WTC11 (cell line): Measurements from ENCODE around the gene CPB1. TPM values are rescaled to one million over a fixed set of nuclear protein-coding genes. Genes with fewer than 3 reads are reported as not detected.

Experiments used
- ATAC-seq: fragments of 200-7000 bp; cut with Tn5 transposase; 2 replicates; pipeline ENCODE4 v1.10.0; 2021; ENCODE audit warnings: mild to moderate bottlenecking, moderate library complexity
- CTCF ChIA-PET: fragments of 300-600 bp; sonication (Branson Sonifier 250); formaldehyde crosslinking; loops from one replicate; lab custom pipeline; 2021; ENCODE audit warnings: antibody characterized with exemption; lab: Charles Lee
- POLR2A ChIA-PET: fragments of 350-600 bp; sonication (Branson Sonifier 250); formaldehyde crosslinking; loops from one replicate; lab custom pipeline; 2021; ENCODE audit warnings: antibody characterized with exemption; lab: Charles Lee
- DNase-seq: peaks from one replicate; pipeline ENCODE4 v3.0.0; 2021; ENCODE audit warnings: low spot score
- H3K27ac Mint-ChIP-seq: 2 replicates; pipeline ENCODE4 v1.8.0; 2021; ENCODE audit warnings: mixed read lengths
- H3K27me3 Mint-ChIP-seq: 2 replicates; pipeline ENCODE4 v1.8.0; 2021; ENCODE audit warnings: low read depth, mild to moderate bottlenecking, moderate library complexity, mixed read lengths
- H3K36me3 Mint-ChIP-seq: 2 replicates; pipeline ENCODE4 v1.8.0; 2021; ENCODE audit warnings: mixed read lengths
- H3K4me1 Mint-ChIP-seq: 2 replicates; pipeline ENCODE4 v1.8.0; 2022; ENCODE audit warnings: mixed read lengths
- H3K4me3 Mint-ChIP-seq: 2 replicates; pipeline ENCODE4 v1.8.0; 2021; ENCODE audit warnings: mild to moderate bottlenecking, moderate library complexity, mixed read lengths
- H3K9me3 Mint-ChIP-seq: 2 replicates; pipeline ENCODE4 v1.8.0; 2021; ENCODE audit warnings: mixed read lengths
- CREB1 ChIP-seq: sonication (generic); formaldehyde crosslinking; IDR thresholded peaks from 2 replicates; pipeline ENCODE4 v1.8.0; 2023; ENCODE audit warnings: mild to moderate bottlenecking, missing genetic modification reagents
- ETV6 ChIP-seq: sonication (generic); formaldehyde crosslinking; IDR thresholded peaks from 2 replicates; pipeline ENCODE4 v1.8.1; 2022; ENCODE audit warnings: mild to moderate bottlenecking, missing genetic modification reagents
- FOXJ3 ChIP-seq: sonication (generic); formaldehyde crosslinking; IDR thresholded peaks from 2 replicates; pipeline ENCODE4 v1.9.0; 2021; ENCODE audit warnings: missing genetic modification reagents, mild to moderate bottlenecking, borderline replicate concordance
- JAZF1 ChIP-seq: fragments of 250-450 bp; sonication (Bioruptor Pico); IDR thresholded peaks from 2 replicates; pipeline ENCODE4 v1.9.0; 2021; ENCODE audit warnings: moderate library complexity, mild to moderate bottlenecking, inconsistent platforms
- MXD4 ChIP-seq: fragments of 250-450 bp; sonication (Bioruptor Pico); IDR thresholded peaks from 2 replicates; pipeline ENCODE4 v1.8.0; 2021; ENCODE audit warnings: mild to moderate bottlenecking, moderate library complexity, borderline replicate concordance
- SP1 ChIP-seq: sonication (generic); formaldehyde crosslinking; conservative IDR thresholded peaks from 2 replicates; pipeline ENCODE4 v1.8.1; 2022; ENCODE audit warnings: missing genetic modification reagents
- TEAD1 ChIP-seq: sonication (generic); formaldehyde crosslinking; IDR thresholded peaks from 2 replicates; pipeline ENCODE4 v1.8.0; 2022; ENCODE audit warnings: mild to moderate bottlenecking, missing genetic modification reagents
- TEAD4 ChIP-seq: sonication (generic); formaldehyde crosslinking; IDR thresholded peaks from 2 replicates; pipeline ENCODE4 v1.8.0; 2022; ENCODE audit warnings: mild to moderate bottlenecking, missing genetic modification reagents
- ZNF671 ChIP-seq: fragments of 250-450 bp; sonication (Bioruptor Pico); IDR thresholded peaks from 2 replicates; pipeline ENCODE4 v1.8.0; 2021; ENCODE audit warnings: mild to moderate bottlenecking
- total RNA-seq: library from RNA; stranded (reverse); gene quantifications from 3 replicates; pipeline ENCODE4 v1.2.3, GENCODE V29; 2021
- TF ChIP-seq, protein P1 (sequence below): sonication (generic); formaldehyde crosslinking; IDR thresholded peaks from 2 replicates; pipeline ENCODE4 v1.8.1; 2023; ENCODE audit warnings: mild to moderate bottlenecking, missing genetic modification reagents
- TF ChIP-seq, protein P2 (sequence below): sonication (generic); formaldehyde crosslinking; conservative IDR thresholded peaks from 2 replicates; pipeline ENCODE4 v1.8.1; 2022; ENCODE audit warnings: mild to moderate bottlenecking, missing genetic modification reagents
- TF ChIP-seq, protein P3 (sequence below): sonication (generic); formaldehyde crosslinking; IDR thresholded peaks from 2 replicates; pipeline ENCODE4 v1.8.1; 2022; ENCODE audit warnings: low read depth, missing genetic modification reagents, borderline replicate concordance
- TF ChIP-seq, protein P4 (sequence below): fragments of 250-450 bp; sonication (Bioruptor Pico); IDR thresholded peaks from 2 replicates; pipeline ENCODE4 v1.9.0; 2021; ENCODE audit warnings: mild to moderate bottlenecking
- TF ChIP-seq, protein P5 (sequence below): sonication (generic); formaldehyde crosslinking; IDR thresholded peaks from 2 replicates; pipeline ENCODE4 v1.8.1; 2023; ENCODE audit warnings: mild to moderate bottlenecking, missing genetic modification reagents, moderate library complexity
- TF ChIP-seq, protein P6 (sequence below): sonication (generic); formaldehyde crosslinking; conservative IDR thresholded peaks from 2 replicates; pipeline ENCODE4 v1.8.1; 2023; ENCODE audit warnings: mild to moderate bottlenecking, low read depth, missing genetic modification reagents, moderate library complexity
- TF ChIP-seq, protein P7 (sequence below): sonication (generic); formaldehyde crosslinking; IDR thresholded peaks from 2 replicates; pipeline ENCODE4 v1.8.1; 2022; ENCODE audit warnings: low read depth, mild to moderate bottlenecking, moderate library complexity, missing genetic modification reagents, borderline replicate concordance
- TF ChIP-seq, protein P8 (sequence below): sonication (generic); formaldehyde crosslinking; IDR thresholded peaks from 2 replicates; pipeline ENCODE4 v1.8.0; 2022; ENCODE audit warnings: mild to moderate bottlenecking, missing genetic modification reagents

Gene CPB1
- total RNA-seq, 1 experiment from 2014 or later, result 5.0 TPM

DNA sequence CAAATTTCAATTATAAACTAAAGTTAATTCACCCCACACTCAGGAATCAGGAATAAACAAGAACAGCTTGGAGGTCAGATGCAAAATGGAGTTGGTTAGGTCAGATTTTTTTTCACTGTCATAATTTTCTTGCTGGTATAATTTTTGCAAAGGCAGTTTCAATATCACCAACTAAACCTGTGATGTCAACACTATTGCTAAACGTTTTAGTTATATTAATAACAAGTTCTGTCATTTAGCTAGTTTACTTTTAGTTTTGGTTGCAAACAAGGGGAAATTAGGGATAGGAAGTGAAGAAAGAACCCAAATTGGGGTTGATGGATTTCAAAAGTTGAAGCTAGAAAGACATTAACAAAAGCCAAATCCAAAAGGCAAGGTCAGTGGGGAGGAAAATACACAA lies 4.6 kb upstream of the CPB1 start (continued):
- TF ChIP-seq, protein P1, sequence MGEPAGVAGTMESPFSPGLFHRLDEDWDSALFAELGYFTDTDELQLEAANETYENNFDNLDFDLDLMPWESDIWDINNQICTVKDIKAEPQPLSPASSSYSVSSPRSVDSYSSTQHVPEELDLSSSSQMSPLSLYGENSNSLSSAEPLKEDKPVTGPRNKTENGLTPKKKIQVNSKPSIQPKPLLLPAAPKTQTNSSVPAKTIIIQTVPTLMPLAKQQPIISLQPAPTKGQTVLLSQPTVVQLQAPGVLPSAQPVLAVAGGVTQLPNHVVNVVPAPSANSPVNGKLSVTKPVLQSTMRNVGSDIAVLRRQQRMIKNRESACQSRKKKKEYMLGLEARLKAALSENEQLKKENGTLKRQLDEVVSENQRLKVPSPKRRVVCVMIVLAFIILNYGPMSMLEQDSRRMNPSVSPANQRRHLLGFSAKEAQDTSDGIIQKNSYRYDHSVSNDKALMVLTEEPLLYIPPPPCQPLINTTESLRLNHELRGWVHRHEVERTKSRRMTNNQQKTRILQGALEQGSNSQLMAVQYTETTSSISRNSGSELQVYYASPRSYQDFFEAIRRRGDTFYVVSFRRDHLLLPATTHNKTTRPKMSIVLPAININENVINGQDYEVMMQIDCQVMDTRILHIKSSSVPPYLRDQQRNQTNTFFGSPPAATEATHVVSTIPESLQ (CRISPR knock-in tag), result no peak
- TF ChIP-seq CREB1 (CRISPR knock-in tag) (no peak), ETV6 (CRISPR knock-in tag) (no peak)

DNA sequence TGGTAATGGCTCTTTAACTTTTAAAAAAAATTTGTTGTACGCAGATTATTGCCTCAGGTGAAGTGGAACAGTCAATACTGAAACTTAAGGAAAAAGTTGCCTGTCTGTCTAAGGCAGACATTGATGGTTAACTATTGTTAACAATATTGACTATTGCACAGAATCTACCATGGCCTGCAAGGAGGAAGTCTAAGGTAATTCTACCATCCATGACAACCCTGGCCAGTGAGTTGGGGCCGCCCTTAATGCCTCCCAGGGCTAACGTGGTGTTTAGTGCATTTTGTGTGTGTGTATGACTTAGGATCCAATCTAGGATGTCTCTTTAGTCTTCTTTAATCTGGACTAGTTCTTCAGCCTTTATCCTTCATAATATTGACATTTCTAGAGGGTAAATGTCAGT lies 2.1 kb upstream of the CPB1 start:
- CTCF ChIA-PET, result no interaction called here
- TF ChIP-seq, protein P2, sequence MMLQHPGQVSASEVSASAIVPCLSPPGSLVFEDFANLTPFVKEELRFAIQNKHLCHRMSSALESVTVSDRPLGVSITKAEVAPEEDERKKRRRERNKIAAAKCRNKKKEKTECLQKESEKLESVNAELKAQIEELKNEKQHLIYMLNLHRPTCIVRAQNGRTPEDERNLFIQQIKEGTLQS (CRISPR knock-in tag), result no peak
- TF ChIP-seq, protein P3, sequence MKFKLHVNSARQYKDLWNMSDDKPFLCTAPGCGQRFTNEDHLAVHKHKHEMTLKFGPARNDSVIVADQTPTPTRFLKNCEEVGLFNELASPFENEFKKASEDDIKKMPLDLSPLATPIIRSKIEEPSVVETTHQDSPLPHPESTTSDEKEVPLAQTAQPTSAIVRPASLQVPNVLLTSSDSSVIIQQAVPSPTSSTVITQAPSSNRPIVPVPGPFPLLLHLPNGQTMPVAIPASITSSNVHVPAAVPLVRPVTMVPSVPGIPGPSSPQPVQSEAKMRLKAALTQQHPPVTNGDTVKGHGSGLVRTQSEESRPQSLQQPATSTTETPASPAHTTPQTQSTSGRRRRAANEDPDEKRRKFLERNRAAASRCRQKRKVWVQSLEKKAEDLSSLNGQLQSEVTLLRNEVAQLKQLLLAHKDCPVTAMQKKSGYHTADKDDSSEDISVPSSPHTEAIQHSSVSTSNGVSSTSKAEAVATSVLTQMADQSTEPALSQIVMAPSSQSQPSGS (CRISPR knock-in tag), result no peak
- TF ChIP-seq JAZF1 (CRISPR knock-in tag), result no peak
- no peak for TF ChIP-seq FOXJ3 (CRISPR knock-in tag)
- TF ChIP-seq, protein P4, sequence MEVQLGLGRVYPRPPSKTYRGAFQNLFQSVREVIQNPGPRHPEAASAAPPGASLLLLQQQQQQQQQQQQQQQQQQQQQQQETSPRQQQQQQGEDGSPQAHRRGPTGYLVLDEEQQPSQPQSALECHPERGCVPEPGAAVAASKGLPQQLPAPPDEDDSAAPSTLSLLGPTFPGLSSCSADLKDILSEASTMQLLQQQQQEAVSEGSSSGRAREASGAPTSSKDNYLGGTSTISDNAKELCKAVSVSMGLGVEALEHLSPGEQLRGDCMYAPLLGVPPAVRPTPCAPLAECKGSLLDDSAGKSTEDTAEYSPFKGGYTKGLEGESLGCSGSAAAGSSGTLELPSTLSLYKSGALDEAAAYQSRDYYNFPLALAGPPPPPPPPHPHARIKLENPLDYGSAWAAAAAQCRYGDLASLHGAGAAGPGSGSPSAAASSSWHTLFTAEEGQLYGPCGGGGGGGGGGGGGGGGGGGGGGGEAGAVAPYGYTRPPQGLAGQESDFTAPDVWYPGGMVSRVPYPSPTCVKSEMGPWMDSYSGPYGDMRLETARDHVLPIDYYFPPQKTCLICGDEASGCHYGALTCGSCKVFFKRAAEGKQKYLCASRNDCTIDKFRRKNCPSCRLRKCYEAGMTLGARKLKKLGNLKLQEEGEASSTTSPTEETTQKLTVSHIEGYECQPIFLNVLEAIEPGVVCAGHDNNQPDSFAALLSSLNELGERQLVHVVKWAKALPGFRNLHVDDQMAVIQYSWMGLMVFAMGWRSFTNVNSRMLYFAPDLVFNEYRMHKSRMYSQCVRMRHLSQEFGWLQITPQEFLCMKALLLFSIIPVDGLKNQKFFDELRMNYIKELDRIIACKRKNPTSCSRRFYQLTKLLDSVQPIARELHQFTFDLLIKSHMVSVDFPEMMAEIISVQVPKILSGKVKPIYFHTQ (CRISPR knock-in tag), result no peak
- Mint-ChIP-seq H3K36me3 (peaks cover 3% of the 10 kb centered on the region; the same call in 1 of the 2 replicates), H3K27me3 (no peaks in the 10 kb centered on the region), H3K4me1 (peaks cover 13% of the 10 kb centered on the region), H3K4me3 (no peak overlapping the region), H3K27ac (no peak overlapping the region), H3K9me3 (peaks cover 7% of the 10 kb centered on the region; the same call in 1 of the 2 replicates)
- ATAC-seq, result no peak
- DNase-seq, result no peak
- POLR2A ChIA-PET, result no interaction called here

DNA sequence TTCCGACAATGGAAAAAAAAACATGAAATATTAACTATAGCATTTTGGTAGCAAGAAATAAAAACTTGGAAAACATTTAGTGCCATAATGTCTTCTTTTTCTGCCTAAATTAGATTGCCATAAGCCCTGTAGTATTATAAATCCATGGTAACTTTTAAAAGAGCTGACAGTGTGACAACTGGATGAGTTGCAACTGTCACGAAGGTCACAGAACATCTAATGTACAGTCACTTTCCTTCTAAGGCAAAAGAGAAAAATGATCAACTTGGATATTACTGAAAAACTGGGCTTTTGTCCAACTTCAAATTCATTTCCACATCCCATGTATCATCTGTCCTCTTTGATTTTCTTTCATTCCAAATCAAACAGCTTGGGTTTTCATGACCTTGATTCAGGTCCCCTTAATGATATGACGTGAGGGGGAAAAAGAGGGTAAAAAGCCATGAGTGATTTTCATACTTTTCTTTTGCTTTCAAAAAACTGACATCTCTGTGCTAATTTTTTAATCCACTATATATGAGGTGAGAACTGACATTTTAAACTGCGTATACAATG lies 602 bp downstream of the CPB1 start:
- CTCF ChIA-PET, result no interaction called here
- TF ChIP-seq, protein P5, sequence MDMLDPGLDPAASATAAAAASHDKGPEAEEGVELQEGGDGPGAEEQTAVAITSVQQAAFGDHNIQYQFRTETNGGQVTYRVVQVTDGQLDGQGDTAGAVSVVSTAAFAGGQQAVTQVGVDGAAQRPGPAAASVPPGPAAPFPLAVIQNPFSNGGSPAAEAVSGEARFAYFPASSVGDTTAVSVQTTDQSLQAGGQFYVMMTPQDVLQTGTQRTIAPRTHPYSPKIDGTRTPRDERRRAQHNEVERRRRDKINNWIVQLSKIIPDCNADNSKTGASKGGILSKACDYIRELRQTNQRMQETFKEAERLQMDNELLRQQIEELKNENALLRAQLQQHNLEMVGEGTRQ (CRISPR knock-in tag), result no peak
- TF ChIP-seq FOXJ3 (CRISPR knock-in tag) (no peak), TEAD1 (CRISPR knock-in tag) (no peak), ZNF671 (CRISPR knock-in tag) (no peak), TEAD4 (no peak), MXD4 (CRISPR knock-in tag) (no peak), SP1 (CRISPR knock-in tag) (no peak)
- TF ChIP-seq, protein P6, sequence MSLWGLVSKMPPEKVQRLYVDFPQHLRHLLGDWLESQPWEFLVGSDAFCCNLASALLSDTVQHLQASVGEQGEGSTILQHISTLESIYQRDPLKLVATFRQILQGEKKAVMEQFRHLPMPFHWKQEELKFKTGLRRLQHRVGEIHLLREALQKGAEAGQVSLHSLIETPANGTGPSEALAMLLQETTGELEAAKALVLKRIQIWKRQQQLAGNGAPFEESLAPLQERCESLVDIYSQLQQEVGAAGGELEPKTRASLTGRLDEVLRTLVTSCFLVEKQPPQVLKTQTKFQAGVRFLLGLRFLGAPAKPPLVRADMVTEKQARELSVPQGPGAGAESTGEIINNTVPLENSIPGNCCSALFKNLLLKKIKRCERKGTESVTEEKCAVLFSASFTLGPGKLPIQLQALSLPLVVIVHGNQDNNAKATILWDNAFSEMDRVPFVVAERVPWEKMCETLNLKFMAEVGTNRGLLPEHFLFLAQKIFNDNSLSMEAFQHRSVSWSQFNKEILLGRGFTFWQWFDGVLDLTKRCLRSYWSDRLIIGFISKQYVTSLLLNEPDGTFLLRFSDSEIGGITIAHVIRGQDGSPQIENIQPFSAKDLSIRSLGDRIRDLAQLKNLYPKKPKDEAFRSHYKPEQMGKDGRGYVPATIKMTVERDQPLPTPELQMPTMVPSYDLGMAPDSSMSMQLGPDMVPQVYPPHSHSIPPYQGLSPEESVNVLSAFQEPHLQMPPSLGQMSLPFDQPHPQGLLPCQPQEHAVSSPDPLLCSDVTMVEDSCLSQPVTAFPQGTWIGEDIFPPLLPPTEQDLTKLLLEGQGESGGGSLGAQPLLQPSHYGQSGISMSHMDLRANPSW (CRISPR knock-in tag), result no peak
- TF ChIP-seq, protein P7, sequence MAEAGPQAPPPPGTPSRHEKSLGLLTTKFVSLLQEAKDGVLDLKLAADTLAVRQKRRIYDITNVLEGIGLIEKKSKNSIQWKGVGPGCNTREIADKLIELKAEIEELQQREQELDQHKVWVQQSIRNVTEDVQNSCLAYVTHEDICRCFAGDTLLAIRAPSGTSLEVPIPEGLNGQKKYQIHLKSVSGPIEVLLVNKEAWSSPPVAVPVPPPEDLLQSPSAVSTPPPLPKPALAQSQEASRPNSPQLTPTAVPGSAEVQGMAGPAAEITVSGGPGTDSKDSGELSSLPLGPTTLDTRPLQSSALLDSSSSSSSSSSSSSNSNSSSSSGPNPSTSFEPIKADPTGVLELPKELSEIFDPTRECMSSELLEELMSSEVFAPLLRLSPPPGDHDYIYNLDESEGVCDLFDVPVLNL, result no peak
- TF ChIP-seq, protein P8, sequence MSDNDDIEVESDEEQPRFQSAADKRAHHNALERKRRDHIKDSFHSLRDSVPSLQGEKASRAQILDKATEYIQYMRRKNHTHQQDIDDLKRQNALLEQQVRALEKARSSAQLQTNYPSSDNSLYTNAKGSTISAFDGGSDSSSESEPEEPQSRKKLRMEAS, result no peak
- TF ChIP-seq, protein P4 (CRISPR knock-in tag), result no peak

More for the DNA sequence above, 602 bp downstream of the CPB1 start:
- Mint-ChIP-seq H3K27me3 (no peaks in the 10 kb centered on the region), H3K4me3 (no peak overlapping the region), H3K4me1 (no peaks in the 10 kb centered on the region), H3K27ac (no peak overlapping the region), H3K36me3 (no peaks in the 10 kb centered on the region), H3K9me3 (no peaks in the 10 kb centered on the region)
- POLR2A ChIA-PET, result no interaction called here
- ATAC-seq (no peak), DNase-seq (no peak)
